ENCODE measurements around the gene AHCTF1. TPM values are rescaled to one million over a fixed set of nuclear protein-coding genes. Genes with fewer than 3 reads are reported as not detected.
"Not testable (repeated sequence)": the region's sequence is repeated elsewhere in the genome, so short reads cannot be mapped to it uniquely, and the experiment has no call there.

AHCTF1 gene
- total and polyA plus RNA-seq, 12 donors, result 10.0 to 42.6 (median 27.9) TPM

DNA sequence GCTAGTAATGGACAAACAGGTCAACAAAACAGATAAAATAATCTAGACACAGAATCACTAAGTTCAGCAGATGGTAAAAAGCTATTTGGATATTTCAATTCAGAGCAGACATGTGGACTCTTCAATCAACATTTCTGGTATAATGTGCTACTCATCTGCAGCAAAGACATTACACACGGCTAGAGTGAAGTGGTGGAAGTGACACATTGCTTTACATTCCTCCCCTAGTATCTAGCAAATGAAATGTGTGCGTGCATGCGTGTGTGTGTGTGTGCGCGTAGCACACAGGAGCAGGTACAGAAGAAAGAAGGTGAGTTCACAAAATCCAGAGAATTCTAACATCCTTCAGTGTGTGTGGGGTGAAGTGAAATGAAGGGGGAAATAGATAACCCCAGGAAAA lies 8.3 kb downstream of the AHCTF1 start:
- intact Hi-C loops (cut with DNase I), result no loop called here
- DNase-seq, result no peak
- Histone ChIP-seq H3K27ac (no peak overlapping the region), H3K27me3 (no peaks in the 10 kb centered on the region), H3K4me3 (no peak overlapping the region), H3K9me3 (replicated peaks in 1 of 3) (no peaks in the 10 kb centered on the region), H3K4me1 (replicated peaks in 1 of 2) (peaks cover 0 to 34% of the 10 kb centered on the region in 2 donors), H3K36me3 (replicated peaks in 1 of 2) (peaks cover 0 to 2% of the 10 kb centered on the region in 2 donors)
- TF ChIP-seq POLR2A (IDR thresholded peaks at IDR 0.05) (no peak), CTCF (IDR thresholded peaks at IDR 0.05) (no peak)
- WGBS, 4 donors, result 88 to 94% (median 91%) methylated on average over 5 of the region's 5 CpGs

- 70 to 84% (median 78%) methylated on average over 3 of the region's 3 CpGs for whole genome bisulfite sequencing, 4 donors
- H3K9me3 ChIP-seq (replicated peaks in 1 of 3), result no peaks in the 10 kb centered on the region
- H3K36me3 ChIP-seq (replicated peaks in 1 of 2), result peaks cover 0 to 15% of the 10 kb centered on the region in 2 donors
- DNase-seq, result no peak
- no peak overlapping the region for H3K27ac ChIP-seq
- intact Hi-C loops (cut with DNase I), result no loop called here
- no peak overlapping the region for H3K4me3 ChIP-seq
- no peaks in the 10 kb centered on the region for H3K27me3 ChIP-seq
- peaks cover 0 to 27% of the 10 kb centered on the region in 2 donors for H3K4me1 ChIP-seq (replicated peaks in 1 of 2)
- TF ChIP-seq CTCF (IDR thresholded peaks at IDR 0.05) (no peak), POLR2A (IDR thresholded peaks at IDR 0.05) (no peak)
Observed at GRCh38 chr1:246921481-246921880, 10.3 kb downstream of the AHCTF1 start.

DNA sequence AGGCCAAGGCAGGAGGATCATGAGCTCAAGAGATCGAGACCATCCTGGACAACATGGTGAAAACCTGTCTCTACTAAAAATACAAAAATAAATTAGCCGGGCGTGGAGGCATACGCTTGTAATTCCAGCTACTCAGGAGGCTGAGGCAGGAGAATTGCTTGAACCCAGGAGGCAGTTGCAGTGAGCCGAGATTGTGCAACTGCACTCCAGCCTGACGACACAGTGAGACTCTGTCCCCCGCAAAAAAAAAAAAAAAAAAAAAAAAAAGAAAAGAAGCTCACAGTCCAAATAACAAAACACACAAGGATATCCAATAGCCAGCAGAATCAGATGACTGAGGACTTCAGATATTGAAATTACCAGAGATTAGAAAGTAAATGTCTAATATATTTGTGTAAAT lies 11.8 kb downstream of the AHCTF1 start:
- no peaks in the 10 kb centered on the region for H3K27me3 ChIP-seq
- H3K27ac ChIP-seq, result no peak overlapping the region
- peaks cover 0 to 28% of the 10 kb centered on the region in 2 donors for H3K4me1 ChIP-seq (replicated peaks in 1 of 2)
- H3K36me3 ChIP-seq (replicated peaks in 1 of 2), result peaks cover 0 to 13% of the 10 kb centered on the region in 2 donors
- no peak for TF ChIP-seq POLR2A (IDR thresholded peaks at IDR 0.05)
- no peak for TF ChIP-seq CTCF (IDR thresholded peaks at IDR 0.05)
- intact Hi-C loops (cut with DNase I), result no loop called here
- no peaks in the 10 kb centered on the region for H3K9me3 ChIP-seq (replicated peaks in 1 of 3)
- no peak for DNase-seq
- 82 to 92% (median 88%) methylated on average over 7 of the region's 7 CpGs for WGBS, 4 donors
- no peak overlapping the region for H3K4me3 ChIP-seq

DNA sequence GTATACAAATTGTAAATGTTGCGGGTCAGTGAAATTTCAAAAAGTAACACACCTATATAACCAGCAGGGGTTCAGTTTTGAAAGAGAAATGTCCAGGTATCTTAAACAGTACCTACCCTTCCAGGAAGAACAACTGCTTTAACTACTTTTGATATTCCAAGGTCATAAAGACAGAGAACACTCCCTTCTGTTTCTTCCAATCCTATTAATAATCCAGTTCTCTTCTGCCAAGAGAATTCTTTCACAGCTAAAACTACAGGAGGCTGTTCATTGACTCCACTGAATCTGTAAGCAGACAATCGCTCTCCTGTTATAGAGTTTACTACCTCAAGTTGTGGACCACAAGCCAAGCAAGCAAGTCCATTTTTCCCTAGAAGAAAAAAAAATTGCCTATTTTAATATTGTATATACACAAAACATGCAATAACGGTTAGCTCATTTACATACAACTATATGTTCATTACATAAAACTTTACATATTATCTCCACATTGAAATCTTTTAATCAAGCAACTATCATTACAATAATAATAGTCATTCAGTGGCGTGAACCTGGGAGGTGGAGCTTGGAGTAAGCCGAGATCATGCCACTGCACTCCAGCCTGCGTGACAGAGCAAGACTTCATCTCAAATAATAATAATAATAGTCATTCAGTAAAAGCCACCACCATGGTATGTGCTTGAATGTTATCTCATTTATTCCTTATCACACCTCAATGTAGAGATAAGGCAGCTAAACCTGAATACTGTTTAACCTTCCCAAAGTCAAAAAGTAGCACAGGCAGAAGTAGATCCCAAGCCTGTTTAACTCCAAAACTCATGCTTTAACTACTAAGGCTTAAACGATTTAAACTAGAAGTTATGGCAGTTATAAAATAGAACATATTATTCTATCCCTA lies 15.5 kb downstream of the AHCTF1 start:
- H3K27me3 ChIP-seq; H3K27ac ChIP-seq; H3K9me3 ChIP-seq (replicated peaks in 1 of 3); H3K4me3 ChIP-seq; intact Hi-C loops (cut with DNase I); DNase-seq: not testable (repeated sequence)
- Histone ChIP-seq H3K36me3 (replicated peaks in 1 of 2) (peaks cover 0 to 28% of the 10 kb centered on the region in 2 donors), H3K4me1 (replicated peaks in 1 of 2) (peaks cover 0 to 10% of the 10 kb centered on the region in 2 donors)
- WGBS, 4 donors, result 91 to 96% (median 93%) methylated on average over 7 of the region's 7 CpGs

Measured in adrenal gland (tissue), 12 donors.